ENCODE measurements around the gene IP6K3.

IP6K3 gene

GRCh38 chr6:33752646-33753015, 5.9 kb upstream of the IP6K3 start:
- Histone ChIP-seq H4K20me1 (ENCODE audit: insufficient read depth, low read length) (no peaks in the 10 kb centered on the region), H3K27ac (ENCODE audit: low read length) (no peak overlapping the region), H3K4me2 (ENCODE audit: low read length) (no peak overlapping the region), H3K4me1 (ENCODE audit: low read length) (peaks cover 12% of the 10 kb centered on the region), H3K27me3 (ENCODE audit: low read depth, low read length) (peaks cover 5% of the 10 kb centered on the region), H3K9ac (ENCODE audit: low read length) (no peak overlapping the region), H3K4me3 (ENCODE audit: low read length) (no peak overlapping the region), H3K9me3 (ENCODE audit: insufficient read depth, low read length) (no peaks in the 10 kb centered on the region), H3K36me3 (replicated peaks; ENCODE audit: low read depth, low read length) (no peaks in the 10 kb centered on the region), H3K79me2 (ENCODE audit: low read length) (no peaks in the 10 kb centered on the region), H2AFZ (ENCODE audit: low read depth, low read length) (no peak overlapping the region)
- no peak for TF ChIP-seq CTCF (IDR thresholded peaks at IDR 0.05; ENCODE audit: low read depth, low read length)
- TF ChIP-seq EZH2phosphoT487 (IDR thresholded peaks at IDR 0.05; ENCODE audit: low read depth), result no peak

GRCh38 chr6:33751771-33752645, 5.3 kb upstream of the IP6K3 start:
- no peaks in the 10 kb centered on the region for H3K36me3 ChIP-seq (replicated peaks; ENCODE audit: low read depth, low read length)
- H4K20me1 ChIP-seq (ENCODE audit: insufficient read depth, low read length), result no peaks in the 10 kb centered on the region
- peaks cover 2% of the 10 kb centered on the region for H3K27me3 ChIP-seq (ENCODE audit: low read depth, low read length)
- H3K79me2 ChIP-seq (ENCODE audit: low read length), result no peaks in the 10 kb centered on the region
- peaks cover 12% of the 10 kb centered on the region for H3K4me1 ChIP-seq (ENCODE audit: low read length)
- H3K27ac ChIP-seq (ENCODE audit: low read length), result no peak overlapping the region
- H3K4me2 ChIP-seq (ENCODE audit: low read length), result no peak overlapping the region
- no peaks in the 10 kb centered on the region for H3K9me3 ChIP-seq (ENCODE audit: insufficient read depth, low read length)
- no peak overlapping the region for H3K9ac ChIP-seq (ENCODE audit: low read length)
- H2AFZ ChIP-seq (ENCODE audit: low read depth, low read length), result no peak overlapping the region
- TF ChIP-seq EZH2phosphoT487 (IDR thresholded peaks at IDR 0.05; ENCODE audit: low read depth) (no peak), CTCF (IDR thresholded peaks at IDR 0.05; ENCODE audit: low read depth, low read length) (no peak)
- no peak overlapping the region for H3K4me3 ChIP-seq (ENCODE audit: low read length)

- Histone ChIP-seq H3K27me3 (ENCODE audit: low read depth, low read length) (no peaks in the 10 kb centered on the region), H3K36me3 (replicated peaks; ENCODE audit: low read depth, low read length) (no peaks in the 10 kb centered on the region), H4K20me1 (ENCODE audit: insufficient read depth, low read length) (no peaks in the 10 kb centered on the region), H3K79me2 (ENCODE audit: low read length) (no peaks in the 10 kb centered on the region), H2AFZ (ENCODE audit: low read depth, low read length) (no peak overlapping the region), H3K9me3 (ENCODE audit: insufficient read depth, low read length) (no peaks in the 10 kb centered on the region), H3K27ac (ENCODE audit: low read length) (no peak overlapping the region), H3K4me2 (ENCODE audit: low read length) (no peak overlapping the region), H3K4me1 (ENCODE audit: low read length) (peaks cover 10% of the 10 kb centered on the region), H3K4me3 (ENCODE audit: low read length) (no peak overlapping the region), H3K9ac (ENCODE audit: low read length) (no peak overlapping the region)
- no peak for TF ChIP-seq CTCF (IDR thresholded peaks at IDR 0.05; ENCODE audit: low read depth, low read length)
- no peak for TF ChIP-seq EZH2phosphoT487 (IDR thresholded peaks at IDR 0.05; ENCODE audit: low read depth)
Observed at GRCh38 chr6:33750244-33750991, 3.7 kb upstream of the IP6K3 start.

DNA sequence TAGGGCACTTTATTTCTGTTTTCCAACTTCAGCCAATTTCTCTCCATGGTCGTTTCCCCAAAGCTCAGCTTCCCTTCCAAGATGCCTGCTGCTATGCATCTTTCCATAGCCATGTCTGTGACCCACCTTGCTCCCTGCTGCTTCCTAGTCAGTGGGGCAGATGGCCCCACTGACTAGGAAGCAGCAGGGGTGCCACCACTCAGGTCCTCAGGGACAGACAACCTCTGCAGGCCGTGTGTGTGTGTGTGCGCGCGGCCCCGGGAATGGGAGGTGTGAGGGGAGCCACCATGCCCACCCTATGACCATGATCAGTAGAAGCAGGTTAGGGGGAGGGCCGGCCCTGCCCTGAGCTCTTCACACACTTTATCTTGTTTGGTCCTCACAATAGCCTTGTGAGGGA, 2.7 kb upstream of the IP6K3 start:
- H3K27ac ChIP-seq (ENCODE audit: low read length), result no peak overlapping the region

More for the DNA sequence above, 2.7 kb upstream of the IP6K3 start:
- Histone ChIP-seq H4K20me1 (ENCODE audit: insufficient read depth, low read length) (no peaks in the 10 kb centered on the region), H2AFZ (ENCODE audit: low read depth, low read length) (no peak overlapping the region), H3K4me2 (ENCODE audit: low read length) (no peak overlapping the region), H3K9ac (ENCODE audit: low read length) (no peak overlapping the region), H3K36me3 (replicated peaks; ENCODE audit: low read depth, low read length) (no peaks in the 10 kb centered on the region), H3K4me3 (ENCODE audit: low read length) (no peak overlapping the region), H3K9me3 (ENCODE audit: insufficient read depth, low read length) (no peaks in the 10 kb centered on the region), H3K4me1 (ENCODE audit: low read length) (no peaks in the 10 kb centered on the region; the same call in 1 of the 2 replicates), H3K79me2 (ENCODE audit: low read length) (no peaks in the 10 kb centered on the region), H3K27me3 (ENCODE audit: low read depth, low read length) (no peaks in the 10 kb centered on the region)
- TF ChIP-seq EZH2phosphoT487 (IDR thresholded peaks at IDR 0.05; ENCODE audit: low read depth) (no peak), CTCF (IDR thresholded peaks at IDR 0.05; ENCODE audit: low read depth, low read length) (no peak)

Data from OCI-LY3 (cell line).